DLD1 (cell line): ENCODE data around the gene PRRT1B.

ENCODE experiments used
- in situ Hi-C: cut with HindIII; loops from 2 replicates; pipeline ENCODE4 v1.10.0; 2017; ENCODE audit warnings: low sequenced_read_pairs

PRRT1B gene

DNA sequence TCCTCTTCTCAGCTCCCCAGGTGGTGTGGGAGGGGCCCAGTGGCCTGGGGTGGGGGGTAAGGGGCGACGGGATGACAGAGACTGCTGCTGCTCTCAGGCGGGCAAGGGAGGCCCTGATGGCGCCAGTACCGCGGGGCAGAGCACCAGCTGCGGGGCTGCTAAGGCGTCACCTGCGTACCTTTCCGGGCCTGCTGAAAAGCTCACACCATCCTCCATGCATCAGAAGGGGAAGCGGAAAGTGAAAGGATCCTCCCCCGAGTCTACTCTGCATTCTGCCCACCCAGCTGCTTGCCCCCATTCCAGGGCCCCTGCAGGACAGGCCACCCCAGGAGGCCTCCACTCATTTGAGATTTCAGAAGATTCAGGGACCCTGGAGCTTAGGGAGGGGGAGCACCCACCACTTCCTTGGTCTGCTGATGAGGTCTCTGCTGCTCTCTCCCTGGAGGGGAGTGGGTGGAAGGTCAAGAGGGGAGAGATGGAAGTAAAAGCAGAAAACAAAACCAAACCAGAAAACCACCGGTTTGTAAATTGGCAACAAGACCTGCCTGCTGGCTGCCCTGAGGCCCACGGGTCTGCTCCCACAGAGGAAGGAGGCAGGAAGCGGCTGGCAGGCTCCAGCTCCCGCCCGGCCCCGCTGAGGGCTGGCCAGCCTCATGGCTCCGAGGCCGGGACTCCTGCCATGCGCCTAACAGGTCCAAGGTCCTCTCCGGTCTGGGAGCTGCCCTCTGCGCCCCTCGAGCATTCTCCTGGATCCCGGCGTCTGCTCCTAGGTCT is 33.6 kb downstream of the PRRT1B start:
- in situ Hi-C loops: no loop called here

DNA sequence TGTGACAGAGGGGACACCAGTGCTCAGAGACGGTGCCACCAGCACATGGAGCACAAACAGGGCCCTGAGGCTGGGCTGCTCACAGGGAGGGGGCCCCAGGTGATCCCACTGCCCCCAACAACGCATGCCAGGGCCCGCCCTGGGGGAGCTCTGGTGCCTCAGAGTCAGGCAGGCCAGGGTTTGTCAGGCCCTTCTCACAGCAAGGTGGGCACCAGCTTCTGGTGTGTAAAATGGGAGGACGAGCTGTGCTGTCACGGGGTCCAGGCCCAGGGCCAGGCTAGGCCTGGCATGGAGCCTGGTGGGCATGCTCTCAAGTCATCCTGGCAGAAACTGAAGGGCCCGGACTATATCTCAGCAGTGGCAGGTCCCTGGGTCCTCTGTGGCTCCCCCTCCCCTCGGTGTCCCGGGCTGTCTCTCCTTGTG is 34.5 kb downstream of the PRRT1B start:
- in situ Hi-C loops: no loop called here

DNA sequence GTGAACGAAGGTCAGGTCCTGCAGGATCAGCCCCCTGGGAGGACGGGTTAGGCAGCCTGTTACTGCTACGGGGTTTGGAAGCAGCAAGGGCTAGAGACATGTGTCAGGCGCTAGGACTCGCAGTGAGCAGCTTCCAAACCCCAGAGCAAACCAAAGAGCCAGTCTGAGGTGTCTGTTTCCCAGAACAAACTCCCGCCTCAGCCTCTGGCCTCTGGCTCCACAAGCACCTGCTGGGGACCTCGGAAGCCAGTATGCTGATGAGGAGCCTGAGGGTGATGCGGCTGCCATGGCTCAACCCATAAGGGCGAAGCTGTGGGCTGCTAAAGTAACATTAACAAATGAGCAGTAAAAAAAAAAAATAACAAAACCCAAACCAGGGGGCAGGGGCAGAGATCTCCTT is 35.0 kb downstream of the PRRT1B start:
- in situ Hi-C loops: no loop called here

DNA sequence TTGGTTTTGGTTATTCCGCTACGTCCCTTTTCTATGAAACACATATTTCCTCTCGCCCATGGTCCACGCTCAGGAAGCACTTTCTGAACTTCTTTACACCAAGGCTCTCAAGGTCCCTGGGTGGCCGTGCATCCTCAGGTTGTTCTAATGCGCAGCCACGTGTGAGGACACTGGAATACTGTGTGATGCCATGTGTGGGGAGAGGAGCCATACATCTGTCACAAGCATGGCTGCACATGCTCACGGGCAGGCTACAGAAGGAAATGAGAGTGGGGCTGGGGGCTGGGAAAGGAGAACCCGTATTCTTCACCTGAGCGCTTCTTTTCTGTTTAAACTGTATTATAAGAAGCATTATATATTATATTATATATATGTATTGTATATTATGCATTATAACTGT is 36.7 kb downstream of the PRRT1B start:
- in situ Hi-C loops: no loop called here

DNA sequence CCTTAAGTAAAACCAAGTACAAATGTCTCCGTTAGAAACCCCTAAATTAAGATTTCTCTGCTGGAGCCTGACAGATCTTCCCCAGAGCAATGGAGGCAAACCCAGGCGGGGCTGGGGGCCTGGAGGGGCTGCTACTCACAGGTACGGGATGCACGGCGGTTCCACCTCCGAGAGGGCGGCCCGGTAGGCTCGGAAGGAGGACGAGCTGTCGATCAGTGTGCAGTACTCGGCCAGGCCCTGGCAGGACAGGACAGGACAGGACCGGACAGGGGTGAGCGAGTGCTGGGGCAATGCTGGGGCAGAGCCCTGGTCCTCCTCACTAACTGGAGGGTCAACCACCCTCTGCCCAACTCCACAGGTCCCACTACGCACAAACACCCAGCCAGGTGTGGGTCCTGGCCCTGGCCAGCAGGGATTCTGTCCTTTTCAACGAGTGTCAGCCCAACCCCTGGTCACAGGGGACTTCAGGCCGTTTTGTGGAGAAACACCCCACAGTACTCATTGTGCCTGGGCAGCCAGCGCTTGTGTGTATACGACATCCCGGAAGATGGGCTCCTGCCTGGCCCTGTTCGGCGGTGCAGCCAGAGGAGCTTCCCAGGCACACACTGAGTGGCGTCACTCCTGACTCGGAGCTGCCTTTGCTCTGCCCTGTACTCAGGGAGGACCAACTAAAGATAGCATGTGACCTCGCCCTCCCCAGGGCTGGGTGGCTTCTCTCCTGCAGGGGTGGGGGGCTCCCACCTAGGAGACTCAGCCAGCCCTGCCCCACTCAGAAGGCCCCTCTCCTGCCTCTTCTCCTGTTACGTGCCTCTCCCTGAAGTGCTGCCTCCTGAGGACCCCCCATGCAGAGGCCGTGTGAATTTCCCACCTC is 37.4 kb downstream of the PRRT1B start:
- in situ Hi-C loops: no loop called here

DNA sequence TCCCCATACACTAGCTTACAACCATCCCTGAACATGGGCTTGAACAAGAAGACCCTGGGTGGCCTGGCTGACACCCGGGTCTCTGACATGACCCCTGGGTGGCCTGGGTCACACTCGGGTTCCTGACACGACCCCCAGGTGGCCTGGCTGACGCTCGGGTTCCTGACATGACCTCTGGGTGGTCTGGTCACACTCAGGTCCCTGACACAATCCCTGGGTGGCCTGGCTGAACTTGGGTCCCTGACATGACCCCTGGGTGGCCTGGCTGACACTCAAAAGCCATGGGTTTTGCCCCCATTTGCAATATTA is 38.0 kb downstream of the PRRT1B start:
- in situ Hi-C loops: no loop called here

DNA sequence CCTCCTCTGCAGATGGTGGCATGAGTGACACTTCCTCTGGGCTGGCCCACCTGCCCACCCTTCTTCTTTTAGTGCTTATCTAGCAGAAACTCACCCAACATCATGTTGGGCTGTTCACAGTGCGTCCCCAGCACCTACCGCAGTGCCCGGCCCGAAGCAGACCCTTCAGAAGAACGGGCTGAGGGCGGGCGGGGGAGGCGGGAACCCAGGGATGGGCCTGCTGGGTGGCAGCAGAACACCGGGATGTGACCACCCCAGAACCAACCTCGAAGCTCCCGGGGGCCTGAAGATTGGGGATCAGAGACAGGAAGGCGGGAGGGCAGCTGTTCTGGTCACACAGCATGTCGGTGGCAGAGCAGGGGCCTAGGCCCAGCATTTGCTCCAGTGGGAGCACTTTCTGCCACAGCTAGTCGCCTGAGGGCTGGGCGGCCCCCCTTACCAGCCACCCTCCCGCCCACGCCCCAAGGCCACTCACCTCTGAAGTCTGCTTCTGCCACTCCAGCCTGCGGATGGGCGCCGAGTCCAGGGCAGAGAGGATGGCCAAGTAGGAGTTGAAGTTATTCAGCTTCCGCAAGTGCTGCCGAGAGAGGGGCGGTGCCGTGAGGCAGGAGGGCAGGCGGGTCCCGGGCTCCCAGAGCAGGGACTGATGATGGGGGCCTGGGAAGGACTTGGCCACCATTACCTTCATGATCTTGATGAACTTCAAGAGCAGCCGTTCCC is 38.7 kb downstream of the PRRT1B start:
- in situ Hi-C loops: no loop called here

DNA sequence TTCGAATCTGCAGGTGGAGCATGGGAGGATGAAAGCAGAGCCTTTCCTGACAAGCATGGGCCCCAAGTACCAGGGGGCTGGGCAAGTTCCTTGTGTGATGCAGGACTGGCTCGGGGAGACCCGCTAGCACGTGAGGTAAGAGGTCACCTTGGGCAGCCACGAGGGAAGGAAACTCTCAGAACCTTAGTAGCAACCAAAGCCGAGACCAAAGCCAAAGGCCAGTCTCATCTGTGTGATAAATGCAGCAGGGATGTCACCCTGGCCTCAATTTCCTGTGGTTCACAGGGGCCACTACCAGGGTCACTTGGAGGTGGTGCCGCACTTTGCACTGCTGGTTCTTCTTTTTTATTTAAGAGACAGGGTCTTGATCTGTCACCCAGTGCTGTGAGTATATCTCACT is 39.5 kb downstream of the PRRT1B start:
- in situ Hi-C loops: no loop called here

DNA sequence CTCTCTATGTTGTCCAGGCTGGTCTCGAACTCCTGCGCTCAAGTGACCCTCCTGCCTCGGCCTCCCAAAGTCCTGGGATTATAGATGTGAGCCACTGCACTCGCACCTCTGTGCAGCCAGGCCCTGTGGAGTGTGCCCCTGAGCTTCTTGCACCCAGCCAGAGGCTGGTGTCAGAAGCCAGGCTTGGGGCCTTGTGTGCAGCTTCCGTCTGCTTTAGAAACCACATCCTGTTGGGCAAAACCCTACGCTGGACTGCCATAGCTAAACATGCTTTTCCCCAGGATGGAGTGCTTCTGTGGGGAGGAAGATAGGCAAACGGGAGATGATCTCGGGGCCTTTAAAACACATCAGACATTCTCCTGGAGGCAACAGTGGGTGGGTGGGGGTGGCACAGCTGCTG is 40.1 kb downstream of the PRRT1B start:
- in situ Hi-C loops: no loop called here

DNA sequence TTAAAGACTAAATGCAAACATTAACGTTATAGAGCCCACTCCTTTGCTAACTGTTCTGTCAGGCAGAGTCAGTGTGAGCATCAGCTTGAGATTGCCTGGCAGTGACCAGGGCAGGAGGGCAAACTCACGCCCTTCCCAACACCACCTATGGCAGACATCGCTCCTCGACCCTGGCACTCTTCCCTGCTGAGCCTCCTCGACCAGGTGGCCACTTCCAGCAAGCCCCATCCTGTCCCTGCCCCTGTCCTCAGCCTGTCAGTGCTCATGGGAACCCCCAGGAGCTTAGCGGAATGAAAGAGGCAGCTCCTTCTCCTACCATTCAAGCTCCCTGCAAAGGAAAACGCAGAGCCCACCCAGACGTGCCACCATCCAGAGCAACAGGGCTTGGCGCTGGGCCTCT is 42.0 kb downstream of the PRRT1B start:
- in situ Hi-C loops: no loop called here

DNA sequence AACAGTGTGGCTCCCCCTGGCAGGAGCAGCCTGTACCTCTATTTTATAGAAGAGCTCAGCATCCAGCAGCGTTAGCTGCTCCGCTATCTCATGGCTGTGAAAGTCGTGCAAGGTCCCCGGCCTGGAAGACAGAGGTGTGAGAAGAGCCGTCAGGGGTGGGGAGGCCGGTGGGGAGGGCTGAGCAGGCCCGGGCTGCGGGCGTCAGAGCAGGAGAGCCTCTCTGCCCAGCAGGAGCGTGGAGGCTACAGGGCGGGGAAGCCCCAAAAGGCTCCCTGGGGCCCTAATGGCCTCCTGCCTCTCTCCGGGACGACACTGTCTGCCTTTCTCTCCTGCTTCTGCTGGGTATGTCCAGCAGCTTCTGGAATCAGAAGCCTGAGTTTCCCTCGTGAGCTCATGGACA is 42.6 kb downstream of the PRRT1B start:
- in situ Hi-C loops: no loop called here

DNA sequence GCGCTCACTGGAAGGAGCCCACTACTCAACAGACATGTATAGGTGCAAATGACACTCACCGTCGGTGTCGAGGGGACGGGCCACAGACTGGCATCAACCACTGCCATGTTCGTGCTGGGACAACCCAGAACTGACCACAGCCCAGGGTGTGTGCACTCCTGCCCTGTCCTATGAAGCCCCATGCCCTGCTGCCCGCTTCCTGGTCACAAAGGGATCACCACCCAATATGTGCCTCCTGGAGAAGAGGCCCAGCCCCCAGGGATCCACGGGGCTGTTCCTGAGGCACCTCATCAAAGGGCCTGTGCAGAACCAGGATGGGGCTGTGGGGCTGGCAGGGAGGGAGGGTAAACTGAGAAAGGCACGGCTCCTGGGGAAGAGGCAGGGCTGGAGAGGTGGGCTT is 43.1 kb downstream of the PRRT1B start:
- in situ Hi-C loops: no loop called here

DNA sequence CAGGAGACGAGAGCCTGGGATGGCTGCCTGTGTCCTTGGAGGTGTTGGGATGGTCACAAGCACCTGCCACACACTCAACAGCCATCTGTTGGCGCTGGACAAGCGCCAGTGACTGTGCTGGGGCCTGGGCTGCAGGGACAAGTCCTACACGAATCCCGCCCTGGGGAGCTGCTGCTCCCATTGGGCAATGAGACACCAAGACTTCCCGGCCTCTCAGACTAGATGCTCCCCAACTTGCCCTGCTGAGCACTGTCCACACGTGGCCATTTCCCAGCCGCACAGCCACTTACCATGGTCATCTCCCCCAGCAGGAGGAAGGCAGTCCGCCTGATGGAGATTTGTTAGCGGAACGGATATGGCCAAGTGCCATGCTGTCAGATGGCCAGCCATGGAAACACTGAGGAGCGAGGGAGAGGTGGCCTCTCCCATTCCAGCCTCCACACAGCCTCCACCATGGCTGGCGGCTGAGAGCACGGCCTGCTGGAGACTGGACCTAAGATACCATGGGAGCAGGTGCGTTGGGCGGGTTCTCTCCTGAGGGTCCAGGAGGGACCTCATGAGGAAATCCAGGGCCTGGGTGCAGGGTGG is 43.9 kb downstream of the PRRT1B start:
- in situ Hi-C loops: no loop called here

DNA sequence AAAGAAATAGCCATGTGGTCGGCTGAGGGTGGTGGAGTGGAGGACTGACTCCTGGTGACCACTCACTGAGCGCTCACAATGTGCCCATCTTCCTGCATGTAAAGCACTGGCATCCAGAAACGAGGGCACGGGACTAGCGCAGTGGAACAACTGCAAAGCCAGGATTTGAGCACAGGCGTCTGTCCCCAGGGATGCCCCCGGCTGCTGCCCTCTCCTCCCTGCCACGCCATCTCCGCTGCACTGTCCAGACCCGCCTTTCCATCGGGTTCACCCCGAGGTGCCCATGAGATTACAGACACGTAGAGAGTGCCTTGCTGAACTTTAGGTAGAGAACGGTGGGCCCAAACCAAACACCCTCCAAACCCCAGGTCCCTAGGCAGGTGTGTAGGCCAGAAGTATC is 44.7 kb downstream of the PRRT1B start:
- in situ Hi-C loops: no loop called here

DNA sequence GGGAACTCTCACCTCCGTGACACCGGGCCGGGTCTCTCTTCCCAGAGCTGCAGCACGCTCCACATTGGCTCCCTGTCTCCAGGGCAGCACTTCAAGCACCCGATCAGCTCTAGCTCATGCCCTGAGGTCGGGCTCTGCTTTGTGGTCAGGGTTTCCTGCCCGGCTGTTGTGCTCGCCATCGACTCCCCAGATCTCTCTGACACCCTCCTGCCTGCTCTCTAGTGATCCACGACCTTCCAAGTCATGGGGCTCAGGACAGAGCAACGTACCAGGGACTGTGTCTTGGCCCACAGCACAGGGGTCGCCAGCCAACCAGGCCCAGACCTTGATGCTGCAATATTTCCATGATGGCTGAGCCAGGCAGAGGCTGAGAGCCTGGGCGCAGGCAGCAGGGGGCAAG is 45.1 kb downstream of the PRRT1B start:
- in situ Hi-C loops: no loop called here

DNA sequence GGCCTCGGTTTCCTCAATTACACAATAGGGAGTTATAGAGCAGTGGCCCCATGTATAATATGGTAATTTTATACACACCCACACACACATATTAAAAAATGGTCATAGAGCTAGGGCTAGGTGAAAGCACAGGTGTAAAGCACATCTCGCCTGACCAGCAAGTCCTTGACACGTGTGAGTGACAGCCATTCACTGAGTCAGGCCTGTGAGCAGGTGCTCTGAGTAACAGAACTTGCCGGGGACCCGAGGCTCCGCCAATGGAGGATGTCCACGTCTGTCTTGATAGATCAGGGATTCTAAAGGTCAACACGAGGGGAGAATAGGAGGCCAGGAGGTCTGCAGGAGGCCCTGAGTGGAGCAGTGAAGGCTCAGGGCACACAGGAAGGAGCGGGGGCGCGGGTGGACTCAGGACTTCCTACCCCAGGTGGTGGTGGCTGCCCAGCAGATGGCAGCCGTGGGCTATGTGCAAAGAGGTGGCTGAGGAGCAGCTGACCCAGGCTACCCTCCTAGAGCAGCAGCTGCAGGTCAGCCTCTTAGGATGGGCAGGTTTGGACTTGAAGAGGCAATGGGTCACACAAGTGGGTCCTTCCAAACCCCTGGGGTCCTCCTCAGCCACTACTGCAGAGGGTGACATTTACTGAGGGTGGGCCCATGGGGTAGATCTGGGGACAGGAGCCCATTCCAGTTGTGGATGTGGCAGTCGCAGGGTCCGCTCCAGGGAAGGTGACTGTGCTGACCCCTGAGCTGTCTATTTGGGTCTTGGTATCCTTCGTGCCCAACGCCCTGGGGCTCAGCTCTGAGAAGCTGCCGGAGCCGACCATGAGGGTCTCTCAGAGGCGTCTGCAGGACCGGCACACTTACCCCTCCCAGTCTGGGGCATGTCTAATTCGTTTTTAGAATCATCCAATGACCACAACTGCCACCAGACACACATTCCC is 45.9 kb downstream of the PRRT1B start:
- in situ Hi-C loops: no loop called here

DNA sequence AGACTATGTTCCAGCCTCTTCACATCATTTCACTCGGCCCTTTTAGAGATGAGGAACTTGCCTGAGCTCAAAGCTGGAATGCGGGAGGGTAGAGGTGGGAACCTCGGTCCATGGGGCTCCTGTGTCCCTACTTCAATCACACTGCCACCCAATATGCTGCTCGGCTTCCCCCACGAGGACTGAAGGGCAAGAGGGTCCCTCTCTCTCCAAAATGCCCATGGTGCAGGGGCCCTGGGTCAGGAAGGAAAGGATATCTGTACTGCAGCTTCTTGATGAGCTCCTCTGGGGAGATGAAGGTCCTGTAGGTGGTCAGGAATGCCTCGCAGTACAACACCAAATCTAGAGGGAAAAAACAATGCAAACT is 46.5 kb downstream of the PRRT1B start:
- in situ Hi-C loops: no loop called here

DNA sequence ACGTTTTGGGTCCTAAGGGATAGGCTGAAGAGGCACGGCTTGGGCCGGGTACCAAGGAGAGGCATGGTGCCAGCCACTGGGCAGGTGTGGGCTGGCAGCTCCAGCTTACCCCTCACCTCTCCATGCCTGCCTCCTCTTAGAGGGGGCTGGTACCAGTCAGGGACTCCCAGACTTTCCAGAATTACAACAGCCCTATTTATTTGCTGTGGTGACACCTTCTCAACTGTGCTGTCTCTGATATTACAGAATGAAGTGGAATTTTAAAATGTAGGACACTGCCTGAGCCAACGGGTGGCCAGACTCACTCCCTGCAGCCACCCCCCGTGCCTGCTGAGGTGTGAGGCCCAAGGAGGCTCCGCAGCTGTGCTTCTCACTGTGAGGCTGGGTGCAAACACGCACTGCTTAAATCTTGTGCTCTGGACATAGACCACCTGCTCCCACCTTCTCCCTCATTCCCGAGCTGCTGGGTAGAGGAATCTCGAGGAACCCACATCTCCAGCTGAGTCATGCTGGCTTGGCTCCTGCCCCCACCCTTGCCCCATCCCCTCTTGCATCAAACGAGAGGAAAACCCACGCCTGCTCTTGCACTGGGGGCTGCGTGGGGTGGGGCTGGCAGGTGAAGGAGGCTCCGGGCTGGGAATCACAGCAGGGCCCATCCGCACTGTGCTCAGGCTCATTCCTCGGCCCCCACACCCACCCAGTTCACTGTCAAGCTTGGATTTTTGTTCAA is 47.9 kb downstream of the PRRT1B start:
- in situ Hi-C loops: no loop called here

DNA sequence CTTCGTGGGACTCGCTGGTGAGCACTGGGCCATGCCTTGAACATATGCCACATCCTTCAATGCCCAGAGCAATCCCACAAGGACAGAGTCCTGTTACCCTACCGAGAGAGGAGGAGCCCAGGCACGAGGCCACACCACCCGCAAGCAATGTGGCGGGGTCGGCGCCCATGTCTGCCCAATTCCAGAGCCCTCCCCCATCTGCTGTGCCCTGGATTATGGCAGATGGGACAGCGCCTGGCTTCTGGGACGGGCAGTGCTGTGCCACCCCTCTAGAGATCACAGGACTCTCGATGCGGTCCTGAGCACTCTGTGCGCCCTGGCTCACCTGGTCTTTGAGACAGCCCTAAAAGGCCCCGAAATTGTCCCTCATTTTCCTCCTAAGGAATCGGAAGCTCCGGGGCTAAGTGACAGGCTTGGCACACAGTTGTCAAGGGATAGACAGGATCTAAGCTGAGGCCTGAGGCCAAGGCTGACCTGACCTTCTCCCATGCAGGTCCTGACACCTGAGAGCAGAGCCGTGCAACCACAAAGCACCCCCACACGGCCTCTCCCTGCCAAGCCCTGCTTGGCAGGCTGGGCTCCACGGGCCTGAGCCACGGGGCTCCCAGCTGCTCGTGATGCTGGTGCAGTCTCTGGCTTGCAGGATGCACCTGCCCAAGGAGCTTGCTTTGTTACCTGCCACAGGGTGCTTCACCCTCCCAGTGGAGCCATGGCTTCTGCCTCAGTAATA is 48.8 kb downstream of the PRRT1B start:
- in situ Hi-C loops: no loop called here
